Breast epithelium (tissue), 3 donors: ENCODE measurements around the gene RBM17.

Experiments
- POLR2AphosphoS5 ChIP-seq, 3 donors: sonication (generic); formaldehyde crosslinking; IDR thresholded peaks; one replicate each; pipeline ENCODE4 v1.6.1; 2017; ENCODE audit warnings: antibody characterized with exemption in 3 of 3
- TF ChIP-seq, protein P1 (sequence below), 3 donors: fragments of 450-650 bp; IDR thresholded peaks; one replicate each; pipeline ENCODE4 v1.5.1; 2016 to 2017; ENCODE audit warnings: antibody characterized with exemption in 3 of 3, mild to moderate bottlenecking in 3 of 3, moderate library complexity in 3 of 3

DNA sequence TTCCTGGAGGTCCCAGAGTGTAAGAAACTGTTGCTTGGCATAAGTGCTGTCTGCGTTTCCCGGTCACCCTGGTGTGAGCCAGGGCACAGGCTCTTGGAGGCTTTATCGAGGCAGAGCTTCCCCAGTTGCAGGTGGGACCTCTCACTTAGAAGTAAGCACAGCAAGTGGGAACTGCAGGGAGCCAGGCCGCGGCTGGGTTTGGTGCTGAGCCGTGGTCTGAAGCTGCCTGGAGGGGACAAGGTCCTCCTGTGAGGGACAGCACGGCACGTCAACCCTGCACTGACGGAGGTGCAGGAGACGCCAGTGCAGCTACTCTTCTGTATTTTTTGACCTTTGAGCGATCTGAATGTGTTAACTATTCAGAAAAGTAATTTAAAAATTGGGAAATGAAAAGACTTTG lies 58.1 kb downstream of the RBM17 start:
- TF ChIP-seq, protein P1, sequence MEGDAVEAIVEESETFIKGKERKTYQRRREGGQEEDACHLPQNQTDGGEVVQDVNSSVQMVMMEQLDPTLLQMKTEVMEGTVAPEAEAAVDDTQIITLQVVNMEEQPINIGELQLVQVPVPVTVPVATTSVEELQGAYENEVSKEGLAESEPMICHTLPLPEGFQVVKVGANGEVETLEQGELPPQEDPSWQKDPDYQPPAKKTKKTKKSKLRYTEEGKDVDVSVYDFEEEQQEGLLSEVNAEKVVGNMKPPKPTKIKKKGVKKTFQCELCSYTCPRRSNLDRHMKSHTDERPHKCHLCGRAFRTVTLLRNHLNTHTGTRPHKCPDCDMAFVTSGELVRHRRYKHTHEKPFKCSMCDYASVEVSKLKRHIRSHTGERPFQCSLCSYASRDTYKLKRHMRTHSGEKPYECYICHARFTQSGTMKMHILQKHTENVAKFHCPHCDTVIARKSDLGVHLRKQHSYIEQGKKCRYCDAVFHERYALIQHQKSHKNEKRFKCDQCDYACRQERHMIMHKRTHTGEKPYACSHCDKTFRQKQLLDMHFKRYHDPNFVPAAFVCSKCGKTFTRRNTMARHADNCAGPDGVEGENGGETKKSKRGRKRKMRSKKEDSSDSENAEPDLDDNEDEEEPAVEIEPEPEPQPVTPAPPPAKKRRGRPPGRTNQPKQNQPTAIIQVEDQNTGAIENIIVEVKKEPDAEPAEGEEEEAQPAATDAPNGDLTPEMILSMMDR (IDR thresholded peaks at IDR 0.05): no peak
- TF ChIP-seq POLR2AphosphoS5 (IDR thresholded peaks at IDR 0.05): no peak
